NB4 (cell line): Measurements from ENCODE around the gene UBR3.
"Not testable (repeated sequence)": the region's sequence is repeated elsewhere in the genome, so short reads cannot be mapped to it uniquely, and the experiment has no call there.

Experiments used
- POLR2A ChIP-seq: IDR thresholded peaks from 2 replicates; pipeline ENCODE4 v1.6.1; 2011; ENCODE audit warnings: mild to moderate bottlenecking; ENCODE audit not compliant: insufficient read length; ENCODE audit errors: extremely low read depth
- TF ChIP-seq, protein P1 (sequence below): IDR thresholded peaks from one replicate; pipeline ENCODE4 v1.5.1; 2012; ENCODE audit warnings: low read depth, low read length

GRCh38 chr2:169816961-169817360 is 10.3 kb upstream of the UBR3 start:
- TF ChIP-seq, protein P1, sequence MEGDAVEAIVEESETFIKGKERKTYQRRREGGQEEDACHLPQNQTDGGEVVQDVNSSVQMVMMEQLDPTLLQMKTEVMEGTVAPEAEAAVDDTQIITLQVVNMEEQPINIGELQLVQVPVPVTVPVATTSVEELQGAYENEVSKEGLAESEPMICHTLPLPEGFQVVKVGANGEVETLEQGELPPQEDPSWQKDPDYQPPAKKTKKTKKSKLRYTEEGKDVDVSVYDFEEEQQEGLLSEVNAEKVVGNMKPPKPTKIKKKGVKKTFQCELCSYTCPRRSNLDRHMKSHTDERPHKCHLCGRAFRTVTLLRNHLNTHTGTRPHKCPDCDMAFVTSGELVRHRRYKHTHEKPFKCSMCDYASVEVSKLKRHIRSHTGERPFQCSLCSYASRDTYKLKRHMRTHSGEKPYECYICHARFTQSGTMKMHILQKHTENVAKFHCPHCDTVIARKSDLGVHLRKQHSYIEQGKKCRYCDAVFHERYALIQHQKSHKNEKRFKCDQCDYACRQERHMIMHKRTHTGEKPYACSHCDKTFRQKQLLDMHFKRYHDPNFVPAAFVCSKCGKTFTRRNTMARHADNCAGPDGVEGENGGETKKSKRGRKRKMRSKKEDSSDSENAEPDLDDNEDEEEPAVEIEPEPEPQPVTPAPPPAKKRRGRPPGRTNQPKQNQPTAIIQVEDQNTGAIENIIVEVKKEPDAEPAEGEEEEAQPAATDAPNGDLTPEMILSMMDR, result not testable (repeated sequence)
- TF ChIP-seq POLR2A, result not testable (repeated sequence)
